Measurements from ENCODE around the gene RBMS1.

Gene RBMS1

DNA sequence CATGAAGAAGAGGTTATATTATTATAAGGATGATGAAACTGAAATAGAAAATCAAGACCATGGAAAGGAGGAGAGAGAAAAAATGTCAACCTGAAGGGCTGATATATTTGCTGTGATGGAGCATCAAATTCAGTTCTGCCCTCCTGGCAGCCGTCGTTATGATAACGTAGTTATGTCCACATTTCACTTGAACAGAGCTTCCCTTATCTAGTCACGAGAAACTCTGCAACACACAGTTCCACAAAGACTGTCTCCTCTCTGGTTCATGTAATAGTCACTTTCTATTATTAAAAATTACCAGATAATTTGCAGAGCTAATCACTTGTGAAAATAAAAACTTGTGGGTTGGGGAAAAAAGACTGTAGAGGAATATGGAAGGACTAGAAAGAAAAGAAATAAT, 19.5 kb upstream of the RBMS1 start:
- Histone ChIP-seq H3K79me1 (ENCODE audit: low read depth, low read length) (no peaks in the 10 kb centered on the region), H3K4me2 (ENCODE audit: insufficient read depth, low read length, poor library complexity, severe bottlenecking) (no peak overlapping the region), H2BK12ac (ENCODE audit: low read length) (no peak overlapping the region), H2BK5ac (ENCODE audit: low read length) (no peak overlapping the region), H3K9ac (ENCODE audit: low read depth, low read length, poor library complexity) (no peak overlapping the region), H4K8ac (ENCODE audit: low read depth, low read length) (no peak overlapping the region), H3K27me3 (ENCODE audit: control insufficient read depth in 3 of 3, insufficient read depth in 3 of 3, low read depth in 1 of 3, low read length in 3 of 3) (no peaks in the 10 kb centered on the region), H3K4me3 (ENCODE audit: low read length in 2 of 2) (no peak overlapping the region), H3K14ac (ENCODE audit: low read length) (no peak overlapping the region), H3K4ac (ENCODE audit: low read length) (no peak overlapping the region), H3K36me3 (replicated peaks in 1 of 2; ENCODE audit: control insufficient read depth in 2 of 2, insufficient read depth in 2 of 2, low read length in 2 of 2) (no peaks in the 10 kb centered on the region), H2BK120ac (ENCODE audit: low read depth, low read length) (no peak overlapping the region), H3K23ac (ENCODE audit: low read depth, low read length, poor library complexity) (no peak overlapping the region), H3K4me1 (ENCODE audit: control insufficient read depth in 2 of 2, insufficient read depth in 1 of 2, low read depth in 1 of 2, low read length in 2 of 2) (no peaks in the 10 kb centered on the region), H3K18ac (ENCODE audit: low read length) (no peak overlapping the region), H2AFZ (ENCODE audit: low read length) (no peak overlapping the region), H2AK5ac (ENCODE audit: low read depth, low read length) (no peak overlapping the region), H3K27ac (replicated peaks; ENCODE audit: low read length) (no peak overlapping the region), H3K9me3 (replicated peaks in 1 of 2; ENCODE audit: control insufficient read depth in 2 of 2, insufficient read depth in 1 of 2, low read depth in 1 of 2, low read length in 2 of 2) (no peaks in the 10 kb centered on the region), H2BK15ac (ENCODE audit: low read length) (no peak overlapping the region), H4K91ac (ENCODE audit: low read depth, low read length, poor library complexity) (no peak overlapping the region)
- no CpG with 5 or more reads among the region's 4 CpGs for WGBS, 2 donors (ENCODE audit: extremely low coverage in 2 of 2, insufficient read length in 2 of 2, insufficient replicate concordance in 1 of 2)
- DNase-seq (ENCODE audit: low spot score): no peak

DNA sequence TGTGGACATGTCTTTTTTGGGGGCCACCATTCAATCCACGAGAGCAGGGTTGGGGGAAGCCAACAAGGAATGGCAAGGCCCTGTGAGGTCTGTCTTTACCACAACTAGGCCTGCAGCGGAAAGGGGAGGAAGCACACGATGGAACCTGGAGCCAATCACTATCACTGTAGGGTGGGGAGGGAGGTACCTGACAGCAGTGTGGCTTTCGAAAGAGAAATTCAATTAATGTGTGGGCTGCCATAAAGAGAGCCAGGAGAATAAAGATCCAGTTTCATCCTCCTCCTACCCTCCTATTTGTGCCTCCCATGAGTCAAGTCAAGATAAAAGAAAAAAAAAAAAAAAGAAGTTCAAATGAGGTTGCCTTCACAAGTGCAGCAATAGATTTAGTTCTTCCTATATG, 18.9 kb upstream of the RBMS1 start:
- Histone ChIP-seq H3K18ac (ENCODE audit: low read length) (no peak overlapping the region), H3K14ac (ENCODE audit: low read length) (no peak overlapping the region), H3K23ac (ENCODE audit: low read depth, low read length, poor library complexity) (no peak overlapping the region), H2AK5ac (ENCODE audit: low read depth, low read length) (no peak overlapping the region), H4K91ac (ENCODE audit: low read depth, low read length, poor library complexity) (no peak overlapping the region), H3K36me3 (replicated peaks in 1 of 2; ENCODE audit: control insufficient read depth in 2 of 2, insufficient read depth in 2 of 2, low read length in 2 of 2) (no peaks in the 10 kb centered on the region), H2BK15ac (ENCODE audit: low read length) (no peak overlapping the region), H3K27ac (replicated peaks; ENCODE audit: low read length) (no peak overlapping the region), H3K9me3 (replicated peaks in 1 of 2; ENCODE audit: control insufficient read depth in 2 of 2, insufficient read depth in 1 of 2, low read depth in 1 of 2, low read length in 2 of 2) (no peaks in the 10 kb centered on the region), H2BK120ac (ENCODE audit: low read depth, low read length) (no peak overlapping the region), H3K4me1 (ENCODE audit: control insufficient read depth in 2 of 2, insufficient read depth in 1 of 2, low read depth in 1 of 2, low read length in 2 of 2) (no peaks in the 10 kb centered on the region), H3K9ac (ENCODE audit: low read depth, low read length, poor library complexity) (no peak overlapping the region), H3K79me1 (ENCODE audit: low read depth, low read length) (no peaks in the 10 kb centered on the region), H2AFZ (ENCODE audit: low read length) (peak overlapping the region; percentile 1), H2BK12ac (ENCODE audit: low read length) (no peak overlapping the region), H3K4me2 (ENCODE audit: insufficient read depth, low read length, poor library complexity, severe bottlenecking) (no peak overlapping the region), H4K8ac (ENCODE audit: low read depth, low read length) (no peak overlapping the region), H3K4me3 (ENCODE audit: low read length in 2 of 2) (no peak overlapping the region), H3K4ac (ENCODE audit: low read length) (no peak overlapping the region), H3K27me3 (ENCODE audit: control insufficient read depth in 3 of 3, insufficient read depth in 3 of 3, low read depth in 1 of 3, low read length in 3 of 3) (no peaks in the 10 kb centered on the region), H2BK5ac (ENCODE audit: low read length) (no peak overlapping the region)
- WGBS, 2 donors (ENCODE audit: extremely low coverage in 2 of 2, insufficient read length in 2 of 2, insufficient replicate concordance in 1 of 2): no CpG with 5 or more reads among the region's 4 CpGs
- DNase-seq (ENCODE audit: low spot score): no peak

DNA sequence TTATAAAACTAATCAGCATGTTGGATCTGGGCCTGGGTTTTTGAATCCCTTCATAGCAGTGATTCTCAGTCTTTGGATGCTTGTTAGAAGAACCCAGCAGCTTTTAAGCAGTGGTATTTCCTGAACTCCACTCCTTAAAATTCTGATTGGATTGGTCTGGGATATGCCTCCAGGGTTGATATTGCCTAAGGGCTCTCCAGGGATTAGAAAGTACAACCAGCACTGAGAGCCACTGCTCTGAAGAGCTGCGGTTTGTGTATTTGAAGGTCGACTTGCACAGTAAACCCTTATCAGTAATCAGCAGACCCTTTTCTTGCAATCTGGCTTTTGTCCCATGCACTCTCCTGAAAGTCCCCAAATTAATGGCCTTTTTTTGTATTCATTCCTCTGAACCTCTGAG, 17.0 kb upstream of the RBMS1 start:
- no peak overlapping the region for H2BK12ac ChIP-seq (ENCODE audit: low read length)
- H3K4me2 ChIP-seq (ENCODE audit: insufficient read depth, low read length, poor library complexity, severe bottlenecking): no peak overlapping the region
- H3K36me3 ChIP-seq (replicated peaks in 1 of 2; ENCODE audit: control insufficient read depth in 2 of 2, insufficient read depth in 2 of 2, low read length in 2 of 2): no peaks in the 10 kb centered on the region
- no peak overlapping the region for H3K23ac ChIP-seq (ENCODE audit: low read depth, low read length, poor library complexity)
- H3K4me3 ChIP-seq (ENCODE audit: low read length in 2 of 2): no peak overlapping the region
- H3K27me3 ChIP-seq (ENCODE audit: control insufficient read depth in 3 of 3, insufficient read depth in 3 of 3, low read depth in 1 of 3, low read length in 3 of 3): no peaks in the 10 kb centered on the region
- no peak overlapping the region for H4K91ac ChIP-seq (ENCODE audit: low read depth, low read length, poor library complexity)
- no peak overlapping the region for H3K9ac ChIP-seq (ENCODE audit: low read depth, low read length, poor library complexity)
- no peaks in the 10 kb centered on the region for H3K4me1 ChIP-seq (ENCODE audit: control insufficient read depth in 2 of 2, insufficient read depth in 1 of 2, low read depth in 1 of 2, low read length in 2 of 2)
- H3K9me3 ChIP-seq (replicated peaks in 1 of 2; ENCODE audit: control insufficient read depth in 2 of 2, insufficient read depth in 1 of 2, low read depth in 1 of 2, low read length in 2 of 2): no peaks in the 10 kb centered on the region
- H2BK15ac ChIP-seq (ENCODE audit: low read length): no peak overlapping the region
- no CpG with 5 or more reads among the region's 2 CpGs for WGBS, 2 donors (ENCODE audit: extremely low coverage in 2 of 2, insufficient read length in 2 of 2, insufficient replicate concordance in 1 of 2)
- H2BK120ac ChIP-seq (ENCODE audit: low read depth, low read length): no peak overlapping the region
- DNase-seq (ENCODE audit: low spot score): no peak
- H2AFZ ChIP-seq (ENCODE audit: low read length): no peak overlapping the region
- H3K14ac ChIP-seq (ENCODE audit: low read length): no peak overlapping the region
- H3K18ac ChIP-seq (ENCODE audit: low read length): no peak overlapping the region
- no peaks in the 10 kb centered on the region for H3K79me1 ChIP-seq (ENCODE audit: low read depth, low read length)
- no peak overlapping the region for H3K27ac ChIP-seq (replicated peaks; ENCODE audit: low read length)
- no peak overlapping the region for H2BK5ac ChIP-seq (ENCODE audit: low read length)
- no peak overlapping the region for H4K8ac ChIP-seq (ENCODE audit: low read depth, low read length)
- H2AK5ac ChIP-seq (ENCODE audit: low read depth, low read length): no peak overlapping the region
- H3K4ac ChIP-seq (ENCODE audit: low read length): no peak overlapping the region

DNA sequence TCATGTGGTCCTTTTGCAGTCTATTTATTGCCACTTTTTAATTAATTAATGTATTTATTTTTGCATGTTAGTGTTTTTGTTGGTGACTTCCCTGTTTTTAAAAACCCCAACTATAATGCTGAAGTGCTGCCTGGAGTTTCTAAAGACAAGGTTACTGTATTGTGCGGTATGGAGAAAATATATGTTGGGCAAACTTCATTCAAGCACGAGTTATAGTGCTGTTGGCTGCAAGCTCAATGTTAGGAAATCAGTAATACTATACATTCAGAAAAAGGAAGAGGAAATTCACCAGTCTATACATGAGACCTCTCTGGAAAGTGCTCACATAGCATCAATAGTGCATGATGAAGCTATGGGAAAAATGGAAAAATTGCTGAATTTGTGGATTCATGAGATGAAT, 15.4 kb upstream of the RBMS1 start:
- Histone ChIP-seq H3K18ac (ENCODE audit: low read length) (no peak overlapping the region), H2AFZ (ENCODE audit: low read length) (no peak overlapping the region), H2BK12ac (ENCODE audit: low read length) (no peak overlapping the region), H3K36me3 (replicated peaks in 1 of 2; ENCODE audit: control insufficient read depth in 2 of 2, insufficient read depth in 2 of 2, low read length in 2 of 2) (no peaks in the 10 kb centered on the region), H3K4me3 (ENCODE audit: low read length in 2 of 2) (no peak overlapping the region), H2BK5ac (ENCODE audit: low read length) (no peak overlapping the region), H3K79me1 (ENCODE audit: low read depth, low read length) (no peaks in the 10 kb centered on the region), H3K4me2 (ENCODE audit: insufficient read depth, low read length, poor library complexity, severe bottlenecking) (no peak overlapping the region), H2AK5ac (ENCODE audit: low read depth, low read length) (no peak overlapping the region), H2BK120ac (ENCODE audit: low read depth, low read length) (no peak overlapping the region), H4K91ac (ENCODE audit: low read depth, low read length, poor library complexity) (no peak overlapping the region), H2BK15ac (ENCODE audit: low read length) (no peak overlapping the region), H3K9me3 (replicated peaks in 1 of 2; ENCODE audit: control insufficient read depth in 2 of 2, insufficient read depth in 1 of 2, low read depth in 1 of 2, low read length in 2 of 2) (no peaks in the 10 kb centered on the region), H3K14ac (ENCODE audit: low read length) (no peak overlapping the region), H3K27me3 (ENCODE audit: control insufficient read depth in 3 of 3, insufficient read depth in 3 of 3, low read depth in 1 of 3, low read length in 3 of 3) (no peaks in the 10 kb centered on the region), H3K4me1 (ENCODE audit: control insufficient read depth in 2 of 2, insufficient read depth in 1 of 2, low read depth in 1 of 2, low read length in 2 of 2) (no peaks in the 10 kb centered on the region), H3K27ac (replicated peaks; ENCODE audit: low read length) (no peak overlapping the region), H3K9ac (ENCODE audit: low read depth, low read length, poor library complexity) (no peak overlapping the region), H3K4ac (ENCODE audit: low read length) (no peak overlapping the region), H3K23ac (ENCODE audit: low read depth, low read length, poor library complexity) (no peak overlapping the region), H4K8ac (ENCODE audit: low read depth, low read length) (no peak overlapping the region)
- WGBS, 2 donors (ENCODE audit: extremely low coverage in 2 of 2, insufficient read length in 2 of 2, insufficient replicate concordance in 1 of 2): no CpG with 5 or more reads among the region's 2 CpGs
- no peak for DNase-seq (ENCODE audit: low spot score)
